HepG2 (cell line): ENCODE data around the gene MCM6. TPM values are rescaled to one million over a fixed set of nuclear protein-coding genes. Genes with fewer than 3 reads are reported as not detected.
A peak's percentile ranks its signal among the peaks of the same experiment; 100 is the strongest.

Source experiments
- DNMT3B ChIP-seq: conservative IDR thresholded peaks from 2 replicates; pipeline ENCODE4 v1.6.1; 2016; ENCODE audit warnings: missing biosample characterization, control low read depth
- ETS1 ChIP-seq: sonication (generic); formaldehyde crosslinking; IDR thresholded peaks from 2 replicates; pipeline ENCODE4 v1.4.0; 2020; ENCODE audit warnings: missing genetic modification reagents
- HNRNPH1 ChIP-seq: fragments of 200-400 bp; formaldehyde crosslinking; optimal IDR thresholded peaks from 2 replicates; pipeline ENCODE3; 2017; ENCODE audit warnings: mild to moderate bottlenecking, low read depth, low read length
- MAF1 ChIP-seq: sonication (generic); formaldehyde crosslinking; IDR thresholded peaks from 2 replicates; pipeline ENCODE4 v1.5.0; 2020; ENCODE audit warnings: missing genetic modification reagents, borderline replicate concordance
- RFXAP ChIP-seq: sonication (generic); formaldehyde crosslinking; IDR thresholded peaks from 2 replicates; pipeline ENCODE4 v1.4.0; 2020; ENCODE audit warnings: missing genetic modification reagents, borderline replicate concordance
- TAF15 ChIP-seq: fragments of 200-400 bp; formaldehyde crosslinking; IDR thresholded peaks from one replicate; pipeline ENCODE4 v1.6.1; 2018; ENCODE audit warnings: mild to moderate bottlenecking, low read depth, low read length; ENCODE audit not compliant: poor library complexity, severe bottlenecking
- TCF7 ChIP-seq: sonication (generic); IDR thresholded peaks from 2 replicates; pipeline ENCODE4 v1.6.1; 2016; ENCODE audit warnings: antibody characterized with exemption, low read depth
- TGIF2 ChIP-seq: IDR thresholded peaks from 2 replicates; pipeline ENCODE4 v1.6.1; 2016; ENCODE audit warnings: control low read depth, missing compliant biosample characterization
- ZBTB40 ChIP-seq, 2 experiments: fragments of 450-650 bp in 1 of 2; sonication (generic) in 1 of 2; formaldehyde crosslinking in 1 of 2; IDR thresholded peaks; 2 replicates each; pipeline versions ENCODE4 v1.6.1 to v1.8.0; 2016 to 2022; ENCODE audit warnings: antibody characterized with exemption in 1 of 2, mild to moderate bottlenecking in 1 of 2, missing genetic modification reagents in 1 of 2
- ZMYM4 ChIP-seq: sonication (generic); formaldehyde crosslinking; IDR thresholded peaks from 2 replicates; pipeline ENCODE4 v1.8.1; 2023; ENCODE audit warnings: mild to moderate bottlenecking, missing genetic modification reagents
- ZNF280B ChIP-seq: sonication (generic); formaldehyde crosslinking; IDR thresholded peaks from 2 replicates; pipeline ENCODE4 v1.5.0; 2020; ENCODE audit warnings: missing genetic modification reagents, mild to moderate bottlenecking, borderline replicate concordance
- ZNF34 ChIP-seq: sonication (generic); formaldehyde crosslinking; IDR thresholded peaks from 2 replicates; pipeline ENCODE4 v1.4.0; 2020; ENCODE audit warnings: mild to moderate bottlenecking, missing genetic modification reagents, borderline replicate concordance
- ZNF44 ChIP-seq: sonication (generic); formaldehyde crosslinking; IDR thresholded peaks from 2 replicates; pipeline ENCODE4 v1.5.1; 2020; ENCODE audit warnings: mild to moderate bottlenecking, missing genetic modification reagents
- ZNF704 ChIP-seq: sonication (generic); formaldehyde crosslinking; IDR thresholded peaks from 2 replicates; pipeline ENCODE4 v1.8.1; 2023; ENCODE audit warnings: mild to moderate bottlenecking, inconsistent platforms, moderate library complexity, missing genetic modification reagents, borderline replicate concordance
- polyA plus RNA-seq, 8 experiments: library from polyadenylated mRNA; depleted of rRNA in 3 of 8; stranded (reverse) in 7 of 8; unstranded in 1 of 8; fragments of >200 nt; fragmentation: Illumina TruSeq in 4 of 8; extraction: Trizol in 4 of 8; gene quantifications; 2 replicates each; pipeline versions ENCODE4 v1.2.1 to v1.2.3, GENCODE V29; 2011 to 2016; ENCODE audit warnings: low read depth in 4 of 8, missing spikeins in 1 of 8, mixed read lengths in 1 of 8; ENCODE audit not compliant: insufficient read depth in 1 of 8
- total RNA-seq, 5 experiments: library from RNA; depleted of rRNA; stranded (reverse); fragments of >200 nt; fragmentation: Illumina TruSeq; extraction: Trizol; gene quantifications; 2 replicates each; pipeline ENCODE4 v1.2.3, GENCODE V29; 2016; ENCODE audit warnings: low read depth in 1 of 5

The MCM6 gene
- total and polyA plus RNA-seq, 2 of the 13 experiments (the other 11 are each of a cell fraction or from before 2014, with no cell fraction given): 9.7 to 18.7 TPM

GRCh38 chr2:135876066-135876711 lies at the start of gene MCM6 (continued):
- TF ChIP-seq ZNF280B (CRISPR knock-in tag): peak; percentile 35; the same call in 1 of the 2 replicates
- TF ChIP-seq MAF1 (CRISPR knock-in tag): 0 out of 2 replicates have a peak, but pooled peaks have one; percentile 54
- TF ChIP-seq ZNF34: no peak
- TF ChIP-seq ZMYM4 (CRISPR knock-in tag): peak; percentile 70; the same call in 1 of the 2 replicates
- TF ChIP-seq ZNF704 (CRISPR knock-in tag): peak; percentile 86; the same call in 1 of the 2 replicates
- no peak for TF ChIP-seq TGIF2 (CRISPR knock-in tag)
- no peak for TF ChIP-seq TCF7
- TF ChIP-seq DNMT3B: no peak
- TF ChIP-seq RFXAP (CRISPR knock-in tag): no peak
- no peak for TF ChIP-seq ZNF44 (CRISPR knock-in tag)
- no peak for TF ChIP-seq ZBTB40 (IDR thresholded peaks at IDR 0.05)
- TF ChIP-seq ZBTB40 (CRISPR knock-in tag; IDR thresholded peaks at IDR 0.05): peak; percentile 69; the same call in 1 of the 2 replicates
- no peak for TF ChIP-seq ETS1 (CRISPR knock-in tag)
- TF ChIP-seq HNRNPH1: no peak
- no peak for TF ChIP-seq TAF15
